ENCODE results near the gene ZDBF2. TPM values are rescaled to one million over a fixed set of nuclear protein-coding genes. Genes with fewer than 3 reads are reported as not detected.

The ZDBF2 gene
- total RNA-seq, 1 experiment from 2014 or later, result 0.75 TPM

DNA sequence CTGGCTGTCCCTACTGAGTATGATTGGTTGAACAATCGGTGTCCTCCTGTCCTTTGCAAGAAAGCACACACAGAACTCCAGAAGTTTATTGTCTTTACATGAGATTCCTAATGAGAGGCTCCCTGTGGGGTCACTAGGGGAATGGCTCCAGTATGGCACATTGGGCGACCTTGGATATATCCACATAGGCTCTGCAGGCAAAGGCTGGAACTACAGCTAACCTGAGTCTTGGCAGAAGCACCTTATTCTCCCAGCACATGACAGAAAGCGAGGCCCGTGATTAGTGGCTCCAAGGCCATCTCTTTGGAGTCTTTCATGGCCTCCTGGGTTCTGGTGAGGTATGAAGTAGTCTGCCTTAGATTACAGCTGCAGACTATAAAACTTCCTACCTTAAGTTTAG lies 49.0 kb downstream of the ZDBF2 start:
- Histone ChIP-seq H3K9me3 (ENCODE audit: low read depth, low read length, poor library complexity, severe bottlenecking) (no peaks in the 10 kb centered on the region), H3K4me3 (ENCODE audit: low read depth, low read length, poor library complexity, severe bottlenecking) (no peak overlapping the region), H3K36me3 (ENCODE audit: insufficient read depth, low read length, poor library complexity, severe bottlenecking) (no peaks in the 10 kb centered on the region), H3K27me3 (replicated peaks; ENCODE audit: insufficient read depth, low read depth, low read length, poor library complexity) (no peaks in the 10 kb centered on the region), H3K4me1 (ENCODE audit: insufficient read depth, low read length, poor library complexity, severe bottlenecking) (no peaks in the 10 kb centered on the region), H3K27ac (ENCODE audit: low read depth, low read length, poor library complexity, severe bottlenecking) (no peak overlapping the region)
- DNase-seq (ENCODE audit: low spot score), result no peak
- POLR2A ChIA-PET (ENCODE audit: low non-redundant PET), result no interaction called here
- TF ChIP-seq EZH2 (IDR thresholded peaks at IDR 0.05; ENCODE audit: borderline replicate concordance, low read depth, low read length, poor library complexity, severe bottlenecking) (no peak), CTCF (conservative IDR thresholded peaks at IDR 0.05; ENCODE audit: low read depth, low read length) (no peak)
- CTCF ChIA-PET, result no interaction called here
- BruUV-seq (replicated peaks), result no TSS peak
- intact Hi-C loops (cut with micrococcal nuclease; ENCODE audit: unreplicated experiment), result no loop called here

GRCh38 chr2:206324869-206325268 lies 50.4 kb downstream of the ZDBF2 start:
- no peaks in the 10 kb centered on the region for H3K36me3 ChIP-seq (ENCODE audit: insufficient read depth, low read length, poor library complexity, severe bottlenecking)
- intact Hi-C loops (cut with micrococcal nuclease; ENCODE audit: unreplicated experiment), result no loop called here
- no peak for DNase-seq (ENCODE audit: low spot score)
- TF ChIP-seq EZH2 (IDR thresholded peaks at IDR 0.05; ENCODE audit: borderline replicate concordance, low read depth, low read length, poor library complexity, severe bottlenecking), result no peak
- TF ChIP-seq CTCF (conservative IDR thresholded peaks at IDR 0.05; ENCODE audit: low read depth, low read length), result no peak
- H3K27me3 ChIP-seq (replicated peaks; ENCODE audit: insufficient read depth, low read depth, low read length, poor library complexity), result no peaks in the 10 kb centered on the region
- ChIA-PET POLR2A (ENCODE audit: low non-redundant PET) (no interaction called here), CTCF (no interaction called here)
- H3K4me3 ChIP-seq (ENCODE audit: low read depth, low read length, poor library complexity, severe bottlenecking), result no peak overlapping the region
- no peaks in the 10 kb centered on the region for H3K9me3 ChIP-seq (ENCODE audit: low read depth, low read length, poor library complexity, severe bottlenecking)
- no peaks in the 10 kb centered on the region for H3K4me1 ChIP-seq (ENCODE audit: insufficient read depth, low read length, poor library complexity, severe bottlenecking)
- H3K27ac ChIP-seq (ENCODE audit: low read depth, low read length, poor library complexity, severe bottlenecking), result no peak overlapping the region
- no TSS peak for BruUV-seq (replicated peaks)

- no TSS peak for BruUV-seq (replicated peaks)
- H3K4me3 ChIP-seq (ENCODE audit: low read depth, low read length, poor library complexity, severe bottlenecking), result no peak overlapping the region
- intact Hi-C loops (cut with micrococcal nuclease; ENCODE audit: unreplicated experiment), result no loop called here
Observed at GRCh38 chr2:206328974-206329373, 54.5 kb downstream of the ZDBF2 start.

GRCh38 chr2:206336861-206337260 lies 62.4 kb downstream of the ZDBF2 start:
- Histone ChIP-seq H3K9me3 (ENCODE audit: low read depth, low read length, poor library complexity, severe bottlenecking) (no peaks in the 10 kb centered on the region), H3K27ac (ENCODE audit: low read depth, low read length, poor library complexity, severe bottlenecking) (no peak overlapping the region), H3K4me1 (ENCODE audit: insufficient read depth, low read length, poor library complexity, severe bottlenecking) (no peaks in the 10 kb centered on the region), H3K4me3 (ENCODE audit: low read depth, low read length, poor library complexity, severe bottlenecking) (no peak overlapping the region), H3K36me3 (ENCODE audit: insufficient read depth, low read length, poor library complexity, severe bottlenecking) (no peaks in the 10 kb centered on the region), H3K27me3 (replicated peaks; ENCODE audit: insufficient read depth, low read depth, low read length, poor library complexity) (no peaks in the 10 kb centered on the region)
- intact Hi-C loops (cut with micrococcal nuclease; ENCODE audit: unreplicated experiment), result no loop called here
- no peak for TF ChIP-seq CTCF (conservative IDR thresholded peaks at IDR 0.05; ENCODE audit: low read depth, low read length)
- TF ChIP-seq EZH2 (IDR thresholded peaks at IDR 0.05; ENCODE audit: borderline replicate concordance, low read depth, low read length, poor library complexity, severe bottlenecking), result no peak
- CTCF ChIA-PET, result no interaction called here
- no TSS peak for BruUV-seq (replicated peaks)
- DNase-seq (ENCODE audit: low spot score), result no peak
- POLR2A ChIA-PET (ENCODE audit: low non-redundant PET), result no interaction called here

More at GRCh38 chr2:206328974-206329373, 54.5 kb downstream of the ZDBF2 start:
- no peaks in the 10 kb centered on the region for H3K36me3 ChIP-seq (ENCODE audit: insufficient read depth, low read length, poor library complexity, severe bottlenecking)
- CTCF ChIA-PET, result no interaction called here
- DNase-seq (ENCODE audit: low spot score), result no peak
- H3K27ac ChIP-seq (ENCODE audit: low read depth, low read length, poor library complexity, severe bottlenecking), result no peak overlapping the region
- H3K27me3 ChIP-seq (replicated peaks; ENCODE audit: insufficient read depth, low read depth, low read length, poor library complexity), result no peaks in the 10 kb centered on the region
- POLR2A ChIA-PET (ENCODE audit: low non-redundant PET), result no interaction called here
- TF ChIP-seq EZH2 (IDR thresholded peaks at IDR 0.05; ENCODE audit: borderline replicate concordance, low read depth, low read length, poor library complexity, severe bottlenecking), result no peak
- no peaks in the 10 kb centered on the region for H3K4me1 ChIP-seq (ENCODE audit: insufficient read depth, low read length, poor library complexity, severe bottlenecking)
- no peaks in the 10 kb centered on the region for H3K9me3 ChIP-seq (ENCODE audit: low read depth, low read length, poor library complexity, severe bottlenecking)

Measured in A673 (cell line).